Measurements from ENCODE around the gene CEP97. TPM values are rescaled to one million over a fixed set of nuclear protein-coding genes. Genes with fewer than 3 reads are reported as not detected.

Gene CEP97
- total and polyA plus RNA-seq, 2 experiments from 2014 or later, result 5.0 to 19.0 TPM

DNA sequence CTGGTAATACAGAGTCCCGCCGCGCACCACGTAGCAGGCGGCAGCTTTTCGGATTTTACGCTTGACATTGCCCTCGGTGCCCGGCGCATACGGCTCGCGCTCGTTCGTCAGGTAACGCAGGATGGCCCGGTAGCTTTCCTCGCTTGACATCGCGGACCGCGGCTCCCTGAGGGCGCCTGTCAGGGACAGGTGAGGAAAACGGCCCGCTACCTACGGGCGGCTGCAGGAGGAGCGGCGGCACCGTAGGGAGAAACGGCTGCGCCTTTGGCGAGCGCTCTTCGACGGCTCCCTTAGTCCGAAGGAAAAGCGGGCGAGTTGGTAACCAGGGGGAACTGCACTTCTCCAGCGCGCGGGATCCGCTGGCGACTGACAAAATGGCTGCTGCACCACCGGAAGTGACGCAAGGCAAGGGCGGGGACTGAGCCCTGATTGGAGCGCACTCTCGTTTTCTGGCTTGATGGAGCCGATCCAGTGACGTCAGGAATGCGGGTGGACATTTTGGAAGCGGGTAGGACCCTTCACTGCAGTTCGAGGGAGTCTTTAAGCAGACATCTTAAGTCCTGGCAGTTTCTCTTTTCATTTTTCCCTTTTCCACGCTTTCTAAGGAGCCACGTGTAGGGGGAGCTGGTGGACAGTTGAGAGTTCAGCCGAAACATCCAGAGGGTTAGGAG lies 47.5 kb upstream of the CEP97 start, which contains the start of gene ZBTB11:
ZBTB11 (minus strand) TSS at position 368 of the 671 bp plus-strand sequence; CDS start at position 150, 218 bp downstream.
- DNase-seq (ENCODE audit: low spot score) (peak; percentile 100), ATAC-seq (peak; percentile 74)
- peaks cover 9% of the 10 kb centered on the region for H3K27me3 Mint-ChIP-seq (ENCODE audit: insufficient read depth, low read depth, poor library complexity)
- Histone ChIP-seq H3K4me1 (ENCODE audit: insufficient read depth) (no peaks in the 10 kb centered on the region; the same call in 1 of the 2 replicates), H3F3A (replicated peaks; ENCODE audit: low read depth) (peaks cover 30% of the 10 kb centered on the region), H3K79me2 (replicated peaks; ENCODE audit: insufficient read depth) (peaks cover 41% of the 10 kb centered on the region), H3K4me3 (peak within 1 kb of the TSS; percentile 81), H3K9me2 (ENCODE audit: insufficient read depth) (no peaks in the 10 kb centered on the region), H3K4me2 (peak within 1 kb of the TSS; percentile 74), H3K27me3 (ENCODE audit: insufficient read depth) (no peaks in the 10 kb centered on the region), H3K36me3 (ENCODE audit: insufficient read depth) (peaks cover 18% of the 10 kb centered on the region), H2AFZ (peak within 1 kb of the TSS; percentile 67), H3K27ac (ENCODE audit: low read depth) (peak within 1 kb of the TSS; percentile 85), H4K20me1 (replicated peaks; ENCODE audit: insufficient read depth) (peaks cover 16% of the 10 kb centered on the region)
- no peaks in the 10 kb centered on the region for H3K9me3 Mint-ChIP-seq
- H3K27ac Mint-ChIP-seq, result peak within 1 kb of the TSS; percentile 97
- TF ChIP-seq NANOG (IDR thresholded peaks at IDR 0.05; ENCODE audit: borderline replicate concordance) (no peak), JUNB (IDR thresholded peaks at IDR 0.05; ENCODE audit: unreplicated experiment) (no peak), STAT1 (IDR thresholded peaks at IDR 0.05; ENCODE audit: unreplicated experiment) (no peak), ZNF331 (CRISPR knock-in tag; IDR thresholded peaks at IDR 0.05; ENCODE audit: low read depth) (no peak), ZNF462 (CRISPR knock-in tag; IDR thresholded peaks at IDR 0.05) (no peak), EZH2 (IDR thresholded peaks at IDR 0.05; ENCODE audit: low read depth, unreplicated experiment) (no peak), EZH2phosphoT487 (IDR thresholded peaks at IDR 0.05; ENCODE audit: unreplicated experiment) (no peak), CREB1 (CRISPR knock-in tag; IDR thresholded peaks at IDR 0.05; ENCODE audit: low read depth) (peak; percentile 98), ZNF114 (CRISPR knock-in tag; IDR thresholded peaks at IDR 0.05) (no peak), POLR2AphosphoS5 (IDR thresholded peaks at IDR 0.05; ENCODE audit: low read depth) (peak; percentile 78)
- TF ChIP-seq, protein P1, sequence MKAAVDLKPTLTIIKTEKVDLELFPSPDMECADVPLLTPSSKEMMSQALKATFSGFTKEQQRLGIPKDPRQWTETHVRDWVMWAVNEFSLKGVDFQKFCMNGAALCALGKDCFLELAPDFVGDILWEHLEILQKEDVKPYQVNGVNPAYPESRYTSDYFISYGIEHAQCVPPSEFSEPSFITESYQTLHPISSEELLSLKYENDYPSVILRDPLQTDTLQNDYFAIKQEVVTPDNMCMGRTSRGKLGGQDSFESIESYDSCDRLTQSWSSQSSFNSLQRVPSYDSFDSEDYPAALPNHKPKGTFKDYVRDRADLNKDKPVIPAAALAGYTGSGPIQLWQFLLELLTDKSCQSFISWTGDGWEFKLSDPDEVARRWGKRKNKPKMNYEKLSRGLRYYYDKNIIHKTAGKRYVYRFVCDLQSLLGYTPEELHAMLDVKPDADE (IDR thresholded peaks at IDR 0.05), result peak; percentile 63; the same call in 1 of the 2 replicates
- TF ChIP-seq, protein P2, sequence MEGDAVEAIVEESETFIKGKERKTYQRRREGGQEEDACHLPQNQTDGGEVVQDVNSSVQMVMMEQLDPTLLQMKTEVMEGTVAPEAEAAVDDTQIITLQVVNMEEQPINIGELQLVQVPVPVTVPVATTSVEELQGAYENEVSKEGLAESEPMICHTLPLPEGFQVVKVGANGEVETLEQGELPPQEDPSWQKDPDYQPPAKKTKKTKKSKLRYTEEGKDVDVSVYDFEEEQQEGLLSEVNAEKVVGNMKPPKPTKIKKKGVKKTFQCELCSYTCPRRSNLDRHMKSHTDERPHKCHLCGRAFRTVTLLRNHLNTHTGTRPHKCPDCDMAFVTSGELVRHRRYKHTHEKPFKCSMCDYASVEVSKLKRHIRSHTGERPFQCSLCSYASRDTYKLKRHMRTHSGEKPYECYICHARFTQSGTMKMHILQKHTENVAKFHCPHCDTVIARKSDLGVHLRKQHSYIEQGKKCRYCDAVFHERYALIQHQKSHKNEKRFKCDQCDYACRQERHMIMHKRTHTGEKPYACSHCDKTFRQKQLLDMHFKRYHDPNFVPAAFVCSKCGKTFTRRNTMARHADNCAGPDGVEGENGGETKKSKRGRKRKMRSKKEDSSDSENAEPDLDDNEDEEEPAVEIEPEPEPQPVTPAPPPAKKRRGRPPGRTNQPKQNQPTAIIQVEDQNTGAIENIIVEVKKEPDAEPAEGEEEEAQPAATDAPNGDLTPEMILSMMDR (conservative IDR thresholded peaks at IDR 0.05; ENCODE audit: low read depth in 2 of 2), result peak; percentile 53 to 68
- TF ChIP-seq, protein P3, sequence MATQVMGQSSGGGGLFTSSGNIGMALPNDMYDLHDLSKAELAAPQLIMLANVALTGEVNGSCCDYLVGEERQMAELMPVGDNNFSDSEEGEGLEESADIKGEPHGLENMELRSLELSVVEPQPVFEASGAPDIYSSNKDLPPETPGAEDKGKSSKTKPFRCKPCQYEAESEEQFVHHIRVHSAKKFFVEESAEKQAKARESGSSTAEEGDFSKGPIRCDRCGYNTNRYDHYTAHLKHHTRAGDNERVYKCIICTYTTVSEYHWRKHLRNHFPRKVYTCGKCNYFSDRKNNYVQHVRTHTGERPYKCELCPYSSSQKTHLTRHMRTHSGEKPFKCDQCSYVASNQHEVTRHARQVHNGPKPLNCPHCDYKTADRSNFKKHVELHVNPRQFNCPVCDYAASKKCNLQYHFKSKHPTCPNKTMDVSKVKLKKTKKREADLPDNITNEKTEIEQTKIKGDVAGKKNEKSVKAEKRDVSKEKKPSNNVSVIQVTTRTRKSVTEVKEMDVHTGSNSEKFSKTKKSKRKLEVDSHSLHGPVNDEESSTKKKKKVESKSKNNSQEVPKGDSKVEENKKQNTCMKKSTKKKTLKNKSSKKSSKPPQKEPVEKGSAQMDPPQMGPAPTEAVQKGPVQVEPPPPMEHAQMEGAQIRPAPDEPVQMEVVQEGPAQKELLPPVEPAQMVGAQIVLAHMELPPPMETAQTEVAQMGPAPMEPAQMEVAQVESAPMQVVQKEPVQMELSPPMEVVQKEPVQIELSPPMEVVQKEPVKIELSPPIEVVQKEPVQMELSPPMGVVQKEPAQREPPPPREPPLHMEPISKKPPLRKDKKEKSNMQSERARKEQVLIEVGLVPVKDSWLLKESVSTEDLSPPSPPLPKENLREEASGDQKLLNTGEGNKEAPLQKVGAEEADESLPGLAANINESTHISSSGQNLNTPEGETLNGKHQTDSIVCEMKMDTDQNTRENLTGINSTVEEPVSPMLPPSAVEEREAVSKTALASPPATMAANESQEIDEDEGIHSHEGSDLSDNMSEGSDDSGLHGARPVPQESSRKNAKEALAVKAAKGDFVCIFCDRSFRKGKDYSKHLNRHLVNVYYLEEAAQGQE (IDR thresholded peaks at IDR 0.05; ENCODE audit: unreplicated experiment), result no peak
- peaks cover 27% of the 10 kb centered on the region for H3K36me3 Mint-ChIP-seq (ENCODE audit: low read depth)
- H3K4me1 Mint-ChIP-seq, result peaks cover 13% of the 10 kb centered on the region
- peak within 1 kb of the TSS; percentile 93 for H3K4me3 Mint-ChIP-seq
